ENCODE measurements around the gene ZNHIT6. TPM values are rescaled to one million over a fixed set of nuclear protein-coding genes. Genes with fewer than 3 reads are reported as not detected.

The ZNHIT6 gene
- total RNA-seq, 2 experiments from 2014 or later: 22.4 to 23.9 TPM

DNA sequence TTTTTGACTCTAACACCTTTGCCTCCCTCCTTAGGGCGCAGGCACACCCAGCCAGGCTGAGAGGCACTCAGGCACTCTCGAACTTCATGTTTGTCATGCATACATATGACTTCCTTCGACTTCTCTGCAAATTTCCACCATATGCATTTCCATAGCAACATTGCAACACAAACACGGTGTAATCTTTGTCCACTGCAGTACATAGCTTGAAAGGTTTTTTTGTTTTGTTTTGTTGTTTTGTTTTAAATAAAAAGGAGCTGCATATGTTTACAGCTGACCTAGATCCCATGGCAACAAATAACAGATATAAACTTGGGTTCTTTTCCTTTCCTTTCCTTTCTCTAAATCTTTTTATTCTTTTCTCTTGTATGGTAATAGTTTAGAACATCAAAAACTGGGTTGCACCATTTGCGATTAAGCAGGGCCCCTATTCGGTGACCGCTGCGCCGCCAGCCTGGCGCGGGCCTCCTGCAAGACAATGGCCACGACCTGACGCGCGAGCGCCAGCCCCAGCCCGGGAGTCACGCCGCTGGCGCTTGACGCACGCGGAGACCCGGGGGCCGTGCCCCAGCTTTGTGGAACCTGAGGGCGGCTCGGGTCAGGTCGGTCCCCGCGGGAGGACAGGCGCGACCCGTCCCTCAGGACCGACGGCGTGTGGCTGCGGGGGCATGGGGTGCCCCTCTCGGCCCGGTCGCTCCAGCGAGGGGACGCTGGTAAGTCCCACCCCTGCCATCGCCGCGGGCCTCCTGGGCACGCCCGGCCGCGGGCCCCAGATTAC, 92.5 kb downstream of the ZNHIT6 start:
- TF ChIP-seq, protein P1, sequence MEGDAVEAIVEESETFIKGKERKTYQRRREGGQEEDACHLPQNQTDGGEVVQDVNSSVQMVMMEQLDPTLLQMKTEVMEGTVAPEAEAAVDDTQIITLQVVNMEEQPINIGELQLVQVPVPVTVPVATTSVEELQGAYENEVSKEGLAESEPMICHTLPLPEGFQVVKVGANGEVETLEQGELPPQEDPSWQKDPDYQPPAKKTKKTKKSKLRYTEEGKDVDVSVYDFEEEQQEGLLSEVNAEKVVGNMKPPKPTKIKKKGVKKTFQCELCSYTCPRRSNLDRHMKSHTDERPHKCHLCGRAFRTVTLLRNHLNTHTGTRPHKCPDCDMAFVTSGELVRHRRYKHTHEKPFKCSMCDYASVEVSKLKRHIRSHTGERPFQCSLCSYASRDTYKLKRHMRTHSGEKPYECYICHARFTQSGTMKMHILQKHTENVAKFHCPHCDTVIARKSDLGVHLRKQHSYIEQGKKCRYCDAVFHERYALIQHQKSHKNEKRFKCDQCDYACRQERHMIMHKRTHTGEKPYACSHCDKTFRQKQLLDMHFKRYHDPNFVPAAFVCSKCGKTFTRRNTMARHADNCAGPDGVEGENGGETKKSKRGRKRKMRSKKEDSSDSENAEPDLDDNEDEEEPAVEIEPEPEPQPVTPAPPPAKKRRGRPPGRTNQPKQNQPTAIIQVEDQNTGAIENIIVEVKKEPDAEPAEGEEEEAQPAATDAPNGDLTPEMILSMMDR (IDR thresholded peaks at IDR 0.05): no peak
- ATAC-seq: no peak
- CTCF ChIA-PET: interaction anchor here (1.0 kb wide), 1 partner anchor 13 kb away, joined by 3 read pairs; no protein-coding TSS in a partner anchor

DNA sequence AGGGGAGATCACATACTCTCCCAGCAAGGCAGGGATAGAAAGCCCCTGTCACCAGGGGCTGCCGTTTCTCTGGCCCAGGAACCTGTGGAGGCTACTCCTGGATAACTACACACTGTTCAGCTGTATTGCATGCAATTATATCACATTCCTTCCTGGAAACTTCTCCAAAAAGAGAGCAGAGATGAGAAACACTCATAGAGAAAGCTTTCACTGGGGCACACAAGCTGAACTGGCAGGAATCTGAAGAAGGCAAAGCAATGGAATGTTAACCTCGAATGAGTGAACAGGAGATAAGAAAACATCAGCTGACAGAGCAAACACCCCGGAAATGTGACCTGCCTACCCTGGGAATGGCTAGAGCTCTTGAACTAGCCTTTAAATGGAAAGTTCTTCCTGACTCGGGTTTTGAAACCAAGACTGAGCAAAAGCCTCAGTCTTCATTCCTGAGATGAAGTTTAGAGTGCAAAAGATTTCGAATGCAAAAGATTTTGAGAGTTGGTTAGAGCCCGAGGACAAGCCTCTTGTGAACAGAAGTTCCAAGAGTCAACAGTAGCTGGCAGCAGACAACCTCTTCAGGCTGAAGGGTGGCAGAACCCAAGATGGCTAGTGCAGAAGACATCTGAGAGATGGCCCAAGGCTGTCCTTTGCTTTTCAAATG, 95.4 kb downstream of the ZNHIT6 start:
- no peaks in the 10 kb centered on the region for H3K27me3 Mint-ChIP-seq
- H3K9me3 Mint-ChIP-seq: no peaks in the 10 kb centered on the region
- peaks cover 9% of the 10 kb centered on the region for H3K36me3 Mint-ChIP-seq (ENCODE audit: low read depth)
- no peak overlapping the region for H3K4me3 Mint-ChIP-seq
- no peaks in the 10 kb centered on the region for H3K4me1 Mint-ChIP-seq (ENCODE audit: low read depth)
- ATAC-seq: no peak
- TF ChIP-seq, protein P1 (IDR thresholded peaks at IDR 0.05): no peak
- POLR2A ChIA-PET: no interaction called here
- CTCF ChIA-PET: no interaction called here
- intact Hi-C loops (cut with micrococcal nuclease): no loop called here
- no peak for DNase-seq
- H3K27ac Mint-ChIP-seq: no peak overlapping the region

More for the DNA sequence above, 92.5 kb downstream of the ZNHIT6 start:
- Mint-ChIP-seq H3K27me3 (no peaks in the 10 kb centered on the region), H3K27ac (no peak overlapping the region), H3K4me1 (ENCODE audit: low read depth) (no peaks in the 10 kb centered on the region), H3K9me3 (peaks cover 2% of the 10 kb centered on the region), H3K36me3 (ENCODE audit: low read depth) (peaks cover 27% of the 10 kb centered on the region), H3K4me3 (no peak overlapping the region)
- POLR2A ChIA-PET: no interaction called here
- no peak for DNase-seq
- intact Hi-C loops (cut with micrococcal nuclease): no loop called here

DNA sequence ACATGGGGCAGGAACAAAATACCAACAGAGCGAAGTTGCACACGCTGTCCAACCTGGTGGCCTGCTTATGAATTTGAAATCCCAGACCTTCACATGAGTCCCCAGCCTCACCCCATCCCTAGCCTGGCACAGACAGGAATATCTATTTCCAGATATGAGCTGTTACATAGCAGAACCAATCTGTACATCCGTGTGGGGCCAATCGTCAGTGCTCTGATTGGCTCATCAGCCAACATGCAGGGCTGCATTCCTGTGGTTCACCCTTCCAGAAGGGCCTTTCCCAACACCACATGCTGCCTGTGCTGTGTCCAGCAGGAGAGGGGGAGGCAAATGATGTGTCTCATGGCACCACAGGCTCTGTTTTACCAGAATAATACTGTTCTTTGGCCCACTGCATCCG, 96.4 kb downstream of the ZNHIT6 start:
- Mint-ChIP-seq H3K4me1 (ENCODE audit: low read depth) (no peaks in the 10 kb centered on the region), H3K36me3 (ENCODE audit: low read depth) (peaks cover 2% of the 10 kb centered on the region), H3K27me3 (no peaks in the 10 kb centered on the region), H3K9me3 (no peaks in the 10 kb centered on the region), H3K27ac (no peak overlapping the region), H3K4me3 (no peak overlapping the region)
- intact Hi-C loops (cut with micrococcal nuclease): no loop called here
- ATAC-seq (no peak), DNase-seq (no peak)
- ChIA-PET CTCF (no interaction called here), POLR2A (no interaction called here)
- TF ChIP-seq, protein P1 (IDR thresholded peaks at IDR 0.05): no peak

DNA sequence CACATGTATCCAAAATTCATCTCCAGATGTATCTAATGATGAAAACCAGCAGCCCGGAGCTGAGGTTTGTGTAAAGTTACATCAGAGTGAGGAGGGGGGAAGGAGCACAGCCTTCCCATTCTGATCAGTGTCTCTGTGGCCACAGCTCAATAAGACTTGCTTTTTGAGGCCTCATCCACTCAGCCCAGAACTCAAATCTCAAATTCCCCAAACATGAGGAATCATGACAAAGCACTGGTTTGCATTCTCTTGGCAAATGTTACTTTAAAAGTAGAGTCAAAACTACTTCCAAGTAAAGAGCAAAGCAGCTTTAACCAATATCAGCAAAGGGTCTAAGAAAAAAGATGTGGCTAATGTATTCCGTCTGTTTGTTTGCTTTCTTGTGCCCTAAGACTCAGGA, 96.8 kb downstream of the ZNHIT6 start:
- Mint-ChIP-seq H3K27me3 (no peaks in the 10 kb centered on the region), H3K4me1 (ENCODE audit: low read depth) (no peaks in the 10 kb centered on the region), H3K36me3 (ENCODE audit: low read depth) (peaks cover under 1% of the 10 kb centered on the region), H3K4me3 (no peak overlapping the region), H3K27ac (no peak overlapping the region), H3K9me3 (no peaks in the 10 kb centered on the region)
- TF ChIP-seq, protein P1 (IDR thresholded peaks at IDR 0.05): no peak
- no peak for DNase-seq
- intact Hi-C loops (cut with micrococcal nuclease): no loop called here
- ATAC-seq: no peak
- CTCF ChIA-PET: no interaction called here
- POLR2A ChIA-PET: no interaction called here

DNA sequence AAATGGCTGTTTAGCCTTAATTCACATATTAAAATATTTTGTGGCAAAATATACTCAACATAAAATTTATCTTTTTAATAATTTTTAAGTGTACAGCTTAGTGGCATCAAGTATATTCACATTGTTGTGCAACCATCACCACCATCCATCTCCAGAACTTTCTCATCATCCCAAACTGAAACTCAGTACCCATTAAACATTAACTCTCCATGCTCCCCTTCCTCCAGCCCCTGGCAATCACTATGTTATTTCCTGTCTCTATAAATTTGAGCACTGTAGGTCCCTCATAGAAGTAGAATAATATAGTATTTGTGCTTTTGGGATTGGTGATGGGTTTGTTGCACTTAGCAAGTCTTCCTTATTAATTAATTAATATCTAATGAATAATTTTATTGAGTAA, 98.3 kb downstream of the ZNHIT6 start:
- H3K4me1 Mint-ChIP-seq (ENCODE audit: low read depth): no peaks in the 10 kb centered on the region
- intact Hi-C loops (cut with micrococcal nuclease): no loop called here

More for the DNA sequence above, 98.3 kb downstream of the ZNHIT6 start:
- no peaks in the 10 kb centered on the region for H3K9me3 Mint-ChIP-seq
- H3K27me3 Mint-ChIP-seq: no peaks in the 10 kb centered on the region
- no peak overlapping the region for H3K4me3 Mint-ChIP-seq
- TF ChIP-seq, protein P1 (IDR thresholded peaks at IDR 0.05): no peak
- no peaks in the 10 kb centered on the region for H3K36me3 Mint-ChIP-seq (ENCODE audit: low read depth)
- ChIA-PET POLR2A (no interaction called here), CTCF (no interaction called here)
- ATAC-seq: no peak
- no peak overlapping the region for H3K27ac Mint-ChIP-seq
- no peak for DNase-seq
